NB4 (cell line): ENCODE results near the gene RFX4.
A peak's percentile ranks its signal among the peaks of the same experiment; 100 is the strongest.

Source experiments
- DNase-seq: peaks from one replicate; pipeline ENCODE4 v3.0.0; 2010; ENCODE audit warnings: low read depth
- H3K4me3 ChIP-seq: one replicate; pipeline ENCODE4 v1.5.1; 2011; ENCODE audit warnings: mild to moderate bottlenecking, low read depth, low read length, moderate library complexity
- MYC ChIP-seq: IDR thresholded peaks from 2 replicates; pipeline ENCODE4 v1.6.1; 2011; ENCODE audit warnings: low read depth, low read length
- POLR2A ChIP-seq: IDR thresholded peaks from 2 replicates; pipeline ENCODE4 v1.6.1; 2011; ENCODE audit warnings: mild to moderate bottlenecking; ENCODE audit not compliant: insufficient read length; ENCODE audit errors: extremely low read depth
- TF ChIP-seq, protein P1 (sequence below): IDR thresholded peaks from one replicate; pipeline ENCODE4 v1.5.1; 2012; ENCODE audit warnings: low read depth, low read length
- TF ChIP-seq, protein P2 (sequence below): IDR thresholded peaks from 2 replicates; pipeline ENCODE4 v1.6.1; 2011; ENCODE audit warnings: low read depth, low read length

Gene RFX4

DNA sequence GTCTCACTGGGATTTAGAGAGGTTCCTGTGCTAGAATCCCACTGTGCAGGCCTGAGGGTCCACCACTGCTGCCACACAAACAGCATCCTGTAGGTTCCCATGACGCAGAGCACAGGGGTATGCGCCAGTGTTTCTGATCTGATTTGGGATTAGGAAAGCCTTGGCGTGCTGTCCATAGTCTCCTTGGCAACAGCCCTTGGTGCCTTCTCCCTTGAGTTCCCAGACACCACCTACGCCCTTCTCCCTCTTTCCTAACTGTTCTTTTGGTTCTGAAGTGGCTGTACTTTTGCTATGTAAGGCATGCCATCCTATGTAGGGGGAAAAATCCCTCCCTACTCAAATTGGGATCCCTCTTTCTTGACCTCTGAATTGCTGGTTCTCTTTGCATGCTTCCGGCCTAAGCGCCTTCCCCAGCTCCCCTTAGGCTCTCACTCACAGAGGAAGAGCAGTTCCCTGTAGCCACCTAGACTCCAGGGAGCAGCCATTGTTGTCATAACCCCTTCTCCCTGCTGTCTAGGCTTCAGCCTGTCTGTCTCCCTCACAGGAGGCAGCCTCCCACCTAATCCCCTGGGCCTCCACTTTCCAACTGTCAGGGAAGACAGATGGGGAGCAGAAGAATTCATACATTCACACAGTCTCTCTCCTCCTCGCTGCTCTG lies 176.9 kb downstream of the RFX4 start:
- peak overlapping the region; percentile 14 for H3K4me3 ChIP-seq
- no peak for TF ChIP-seq POLR2A
- TF ChIP-seq, protein P1, sequence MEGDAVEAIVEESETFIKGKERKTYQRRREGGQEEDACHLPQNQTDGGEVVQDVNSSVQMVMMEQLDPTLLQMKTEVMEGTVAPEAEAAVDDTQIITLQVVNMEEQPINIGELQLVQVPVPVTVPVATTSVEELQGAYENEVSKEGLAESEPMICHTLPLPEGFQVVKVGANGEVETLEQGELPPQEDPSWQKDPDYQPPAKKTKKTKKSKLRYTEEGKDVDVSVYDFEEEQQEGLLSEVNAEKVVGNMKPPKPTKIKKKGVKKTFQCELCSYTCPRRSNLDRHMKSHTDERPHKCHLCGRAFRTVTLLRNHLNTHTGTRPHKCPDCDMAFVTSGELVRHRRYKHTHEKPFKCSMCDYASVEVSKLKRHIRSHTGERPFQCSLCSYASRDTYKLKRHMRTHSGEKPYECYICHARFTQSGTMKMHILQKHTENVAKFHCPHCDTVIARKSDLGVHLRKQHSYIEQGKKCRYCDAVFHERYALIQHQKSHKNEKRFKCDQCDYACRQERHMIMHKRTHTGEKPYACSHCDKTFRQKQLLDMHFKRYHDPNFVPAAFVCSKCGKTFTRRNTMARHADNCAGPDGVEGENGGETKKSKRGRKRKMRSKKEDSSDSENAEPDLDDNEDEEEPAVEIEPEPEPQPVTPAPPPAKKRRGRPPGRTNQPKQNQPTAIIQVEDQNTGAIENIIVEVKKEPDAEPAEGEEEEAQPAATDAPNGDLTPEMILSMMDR: no peak
- no peak for TF ChIP-seq MYC
- TF ChIP-seq, protein P2, sequence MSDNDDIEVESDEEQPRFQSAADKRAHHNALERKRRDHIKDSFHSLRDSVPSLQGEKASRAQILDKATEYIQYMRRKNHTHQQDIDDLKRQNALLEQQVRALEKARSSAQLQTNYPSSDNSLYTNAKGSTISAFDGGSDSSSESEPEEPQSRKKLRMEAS: no peak
- DNase-seq: no peak

DNA sequence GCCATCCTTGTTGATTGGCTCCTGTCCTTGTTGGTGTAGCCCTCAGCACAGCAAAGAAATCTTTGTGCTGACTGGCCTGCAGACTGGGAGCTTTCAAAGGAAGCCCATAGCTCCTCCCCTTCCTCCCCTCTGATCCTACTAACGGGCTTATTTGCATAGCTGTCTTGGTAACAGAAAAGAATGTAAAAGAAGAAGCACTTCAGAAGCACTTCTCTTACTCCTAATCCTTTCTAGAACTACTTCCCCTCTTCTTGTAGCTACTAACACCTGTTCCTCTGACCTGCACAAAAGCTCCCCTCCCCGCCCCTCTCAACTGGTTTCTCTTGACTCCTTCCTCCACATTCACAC lies 177.4 kb downstream of the RFX4 start:
- DNase-seq: peak; percentile 77
- TF ChIP-seq, protein P2: no peak
- TF ChIP-seq POLR2A: peak; percentile 25
- H3K4me3 ChIP-seq: peak overlapping the region; percentile 14

DNA sequence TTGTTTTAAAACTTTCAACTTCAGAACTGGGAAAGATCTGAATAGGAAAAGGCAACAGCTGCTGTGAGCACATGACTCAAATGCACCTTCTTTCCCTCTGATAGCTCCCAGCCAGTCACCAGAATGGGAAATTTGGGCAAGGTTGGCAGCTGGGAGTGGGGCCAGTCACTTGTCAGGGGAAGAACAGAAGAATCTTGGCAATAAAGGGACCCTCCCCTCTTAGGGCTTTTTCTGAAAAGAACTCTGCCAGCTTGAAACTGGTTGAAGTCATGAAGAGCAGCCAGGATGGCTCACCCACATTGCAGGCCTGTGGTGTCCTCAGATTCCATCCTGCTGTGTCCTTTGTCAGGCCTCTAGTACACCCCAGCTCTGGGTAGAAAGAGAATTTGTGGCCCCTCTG lies 181.4 kb downstream of the RFX4 start:
- DNase-seq: no peak
- no peak overlapping the region for H3K4me3 ChIP-seq
- TF ChIP-seq POLR2A (no peak), MYC (no peak)
- TF ChIP-seq, protein P2: no peak
- TF ChIP-seq, protein P1: no peak

DNA sequence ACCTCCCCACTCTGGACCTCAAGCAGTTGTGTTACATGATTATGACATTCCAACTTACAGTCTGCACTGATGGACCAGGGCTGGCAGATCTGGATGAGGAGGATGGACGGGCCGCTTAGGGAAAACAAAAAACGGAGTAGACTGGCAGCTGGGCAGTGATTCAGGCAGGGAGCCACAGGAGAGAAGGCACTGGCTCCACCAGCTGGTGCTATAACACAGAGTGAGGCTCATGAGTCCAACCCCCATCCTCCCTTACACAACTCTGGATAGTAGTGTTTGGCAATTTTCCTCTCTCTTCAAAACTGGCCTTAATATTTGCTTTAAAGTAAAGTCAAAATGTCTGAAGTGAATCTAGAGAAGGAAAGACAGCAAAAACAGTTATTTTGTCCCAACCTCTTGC lies 181.9 kb downstream of the RFX4 start:
- peak; percentile 19 for DNase-seq
- no peak for TF ChIP-seq MYC
- TF ChIP-seq, protein P1: no peak
- TF ChIP-seq, protein P2: no peak
- no peak for TF ChIP-seq POLR2A
- H3K4me3 ChIP-seq: no peak overlapping the region

DNA sequence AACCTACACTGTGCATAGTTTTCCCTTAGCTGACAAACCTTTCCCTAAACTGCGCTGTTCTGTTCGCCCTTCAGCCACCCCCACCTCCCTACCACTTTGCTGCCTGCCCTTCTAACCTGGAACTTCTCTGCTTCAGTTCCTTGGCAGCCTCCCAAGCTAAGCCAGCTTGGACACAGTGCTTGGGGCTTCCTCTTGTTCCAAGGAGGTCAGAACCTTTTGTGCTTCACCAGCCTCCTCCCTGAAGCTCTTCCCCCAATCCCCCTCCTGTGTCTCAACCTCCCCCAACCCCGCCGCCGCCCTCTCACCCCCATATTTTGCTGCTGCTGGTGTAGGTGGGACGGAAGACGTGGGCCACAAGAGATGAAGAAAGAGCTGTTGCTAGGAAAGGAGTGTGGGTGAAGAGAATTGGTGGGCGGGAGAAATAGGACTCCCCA lies 183.6 kb downstream of the RFX4 start:
- no peak overlapping the region for H3K4me3 ChIP-seq
- TF ChIP-seq POLR2A (no peak), MYC (no peak)
- TF ChIP-seq, protein P1: no peak
- no peak for DNase-seq

DNA sequence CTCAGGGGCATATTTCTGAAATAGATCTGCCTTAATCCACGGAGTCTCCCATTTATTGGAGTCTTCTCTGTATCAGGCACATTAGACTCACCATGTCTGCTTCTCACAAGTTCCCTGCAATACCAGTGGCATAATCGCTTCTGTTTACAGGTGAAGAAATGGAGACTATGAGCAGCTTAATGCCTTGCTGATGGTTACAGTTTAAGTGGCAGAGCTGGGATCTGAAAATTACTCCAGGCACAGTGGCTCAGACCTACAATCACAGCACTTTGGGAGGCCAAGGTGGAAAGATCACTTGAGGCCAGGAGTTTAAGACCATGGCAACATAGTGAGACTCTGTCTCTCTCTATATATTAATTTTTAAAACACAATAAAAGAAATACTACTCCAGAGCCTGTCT lies 184.4 kb downstream of the RFX4 start:
- TF ChIP-seq, protein P2: no peak
- no peak for TF ChIP-seq MYC
- TF ChIP-seq, protein P1: no peak
- no peak for TF ChIP-seq POLR2A
- no peak overlapping the region for H3K4me3 ChIP-seq
- DNase-seq: no peak
